GM10847 (cell line): ENCODE measurements around the gene NKAIN4.

Experiments
- POLR2A ChIP-seq: IDR thresholded peaks from 2 replicates; pipeline ENCODE4 v1.6.1; 2011; ENCODE audit not compliant: insufficient read length; ENCODE audit errors: extremely low read depth

The NKAIN4 gene

GRCh38 chr20:63291811-63292210 lies 37.5 kb upstream of the NKAIN4 start:
- no peak for TF ChIP-seq POLR2A

DNA sequence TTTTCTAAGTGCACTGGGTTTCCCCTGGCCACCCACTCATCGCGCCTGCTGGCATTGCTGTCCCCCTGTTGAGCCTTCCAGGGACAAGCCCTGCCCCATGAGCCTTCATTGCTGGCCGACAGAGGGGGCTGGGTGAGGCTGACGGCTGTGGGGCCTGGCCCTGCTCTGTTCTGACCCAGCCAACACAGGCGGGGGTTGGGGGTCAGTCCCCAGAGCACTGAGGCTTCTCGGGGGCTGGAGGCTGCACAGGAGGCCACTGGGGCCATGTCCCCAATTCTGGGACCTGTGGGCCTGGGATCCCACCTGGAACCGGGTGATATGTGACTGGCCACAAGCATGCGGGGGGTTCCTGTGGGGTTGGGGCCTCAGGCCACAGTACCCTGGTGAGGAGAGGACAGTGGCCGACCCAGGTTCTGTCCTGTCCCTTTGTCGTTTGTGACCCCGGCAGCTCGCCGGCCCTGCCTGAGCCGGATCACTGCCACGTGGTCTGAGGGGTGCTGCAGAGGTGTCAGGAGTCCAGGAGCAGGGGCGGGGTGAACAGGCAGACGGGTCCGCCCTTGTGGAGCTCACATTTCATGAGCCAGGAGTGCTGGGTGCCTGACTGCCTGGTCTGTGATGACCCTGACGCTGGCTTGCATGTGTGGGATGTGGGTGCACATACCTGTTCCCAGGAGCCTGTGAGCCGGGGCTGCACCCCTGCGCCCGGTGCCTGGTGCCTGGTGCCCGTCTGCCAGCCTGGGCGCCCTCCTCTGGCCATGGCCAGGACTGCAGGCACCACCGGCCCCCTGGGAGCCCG lies 36.6 kb upstream of the NKAIN4 start:
- TF ChIP-seq POLR2A, result no peak

DNA sequence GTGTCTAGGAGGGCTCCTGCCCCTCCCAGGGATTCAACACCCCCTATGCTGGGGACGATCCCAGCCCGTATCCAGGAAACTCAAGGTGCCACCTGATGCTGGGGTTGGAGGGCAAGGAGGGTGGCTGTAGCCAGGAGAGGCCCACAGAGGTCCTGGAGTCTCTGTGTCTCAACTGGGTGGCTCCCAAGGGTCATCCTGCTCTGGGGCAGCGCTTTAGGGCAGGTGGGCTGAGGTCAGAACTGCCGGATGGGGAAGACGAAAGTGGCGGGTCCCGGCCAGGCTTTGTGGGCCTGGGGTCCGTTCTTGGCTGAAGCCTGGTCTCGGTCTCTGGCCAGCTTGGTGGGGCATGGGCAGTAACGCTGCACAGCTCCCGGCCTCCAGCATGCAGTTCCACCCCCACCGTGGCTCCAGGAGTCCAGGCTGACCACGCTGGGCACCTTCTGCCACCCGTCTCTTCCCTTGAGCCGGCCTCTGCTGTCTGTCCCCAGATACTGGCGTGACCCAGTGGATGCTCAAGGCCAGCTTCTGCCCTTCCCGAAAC lies 35.9 kb upstream of the NKAIN4 start:
- no peak for TF ChIP-seq POLR2A

DNA sequence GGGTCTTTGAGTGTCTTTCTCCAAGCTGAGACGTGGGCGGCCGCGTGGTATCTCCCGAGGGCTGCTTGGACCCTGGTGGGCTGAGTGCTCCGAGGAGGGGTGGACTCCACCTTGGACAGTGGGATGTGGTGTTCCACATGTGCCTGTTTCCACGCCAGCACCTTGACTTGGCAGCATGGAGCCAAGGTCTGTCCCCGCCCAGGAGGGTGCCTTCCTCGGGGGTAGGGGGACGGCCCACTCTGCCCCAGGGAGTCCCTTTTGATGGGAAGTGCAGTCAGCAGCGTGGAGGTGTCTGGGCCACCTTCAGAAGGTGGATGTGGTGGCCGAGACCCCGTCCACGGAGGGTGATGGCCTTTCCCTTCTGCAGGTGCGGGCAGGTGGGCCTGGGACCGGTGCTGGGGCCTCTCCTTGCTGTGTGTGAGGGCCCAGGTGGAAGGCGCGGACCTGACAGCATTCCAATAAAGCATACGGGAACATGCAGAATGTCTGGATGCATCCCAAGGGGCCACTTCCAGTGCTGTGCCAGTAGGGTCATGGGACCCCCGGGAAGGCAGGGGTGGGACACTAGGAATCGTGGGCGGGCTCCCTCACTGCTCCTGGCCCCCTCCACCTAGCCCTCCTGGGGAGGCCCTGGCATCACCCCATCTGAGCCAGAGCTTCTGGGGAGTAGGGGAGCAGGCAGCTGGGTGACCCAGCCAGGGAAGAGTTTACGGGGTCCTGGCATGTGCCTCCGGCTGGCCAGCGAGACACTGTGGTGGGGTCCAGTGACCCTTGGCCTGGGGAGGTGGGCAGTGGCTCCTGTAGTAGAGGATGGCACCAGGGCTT lies 35.3 kb upstream of the NKAIN4 start:
- no peak for TF ChIP-seq POLR2A

DNA sequence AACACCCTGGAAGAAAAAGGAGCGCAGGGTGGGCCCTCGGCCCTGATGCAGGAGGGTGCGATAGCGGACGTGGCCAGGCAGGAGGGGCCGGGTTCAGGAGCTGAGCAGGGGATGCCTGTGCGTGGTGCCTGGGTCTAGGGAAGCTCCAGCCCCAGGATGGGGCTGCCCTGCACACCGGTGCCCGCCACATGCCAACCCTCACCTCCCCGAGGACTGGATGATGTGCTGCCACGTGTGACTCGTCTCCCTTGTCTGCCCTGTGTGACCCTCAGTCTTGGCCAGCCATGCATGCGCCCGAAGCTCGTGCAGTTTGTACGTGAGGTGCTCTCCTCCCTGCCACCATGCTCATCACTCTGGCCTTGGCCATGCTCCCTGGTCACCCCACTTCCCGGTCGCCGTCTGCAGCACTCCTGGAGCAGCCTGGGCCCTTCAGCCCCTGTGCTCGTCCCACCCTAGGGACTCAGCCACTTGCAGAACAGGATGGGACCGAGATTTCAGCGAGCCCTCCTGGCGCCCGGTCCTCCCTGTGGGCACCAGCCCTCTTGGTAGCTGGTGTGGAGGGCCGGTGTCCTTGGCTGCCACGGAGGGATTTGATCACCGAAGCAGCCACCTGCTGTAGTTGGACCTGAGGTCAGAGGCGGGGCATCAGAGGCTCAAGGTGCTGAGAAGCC lies 34.5 kb upstream of the NKAIN4 start:
- no peak for TF ChIP-seq POLR2A

GRCh38 chr20:63287697-63288580 lies 33.7 kb upstream of the NKAIN4 start:
- no peak for TF ChIP-seq POLR2A

- TF ChIP-seq POLR2A, result no peak
Observed at GRCh38 chr20:63286781-63287696, 32.8 kb upstream of the NKAIN4 start.

DNA sequence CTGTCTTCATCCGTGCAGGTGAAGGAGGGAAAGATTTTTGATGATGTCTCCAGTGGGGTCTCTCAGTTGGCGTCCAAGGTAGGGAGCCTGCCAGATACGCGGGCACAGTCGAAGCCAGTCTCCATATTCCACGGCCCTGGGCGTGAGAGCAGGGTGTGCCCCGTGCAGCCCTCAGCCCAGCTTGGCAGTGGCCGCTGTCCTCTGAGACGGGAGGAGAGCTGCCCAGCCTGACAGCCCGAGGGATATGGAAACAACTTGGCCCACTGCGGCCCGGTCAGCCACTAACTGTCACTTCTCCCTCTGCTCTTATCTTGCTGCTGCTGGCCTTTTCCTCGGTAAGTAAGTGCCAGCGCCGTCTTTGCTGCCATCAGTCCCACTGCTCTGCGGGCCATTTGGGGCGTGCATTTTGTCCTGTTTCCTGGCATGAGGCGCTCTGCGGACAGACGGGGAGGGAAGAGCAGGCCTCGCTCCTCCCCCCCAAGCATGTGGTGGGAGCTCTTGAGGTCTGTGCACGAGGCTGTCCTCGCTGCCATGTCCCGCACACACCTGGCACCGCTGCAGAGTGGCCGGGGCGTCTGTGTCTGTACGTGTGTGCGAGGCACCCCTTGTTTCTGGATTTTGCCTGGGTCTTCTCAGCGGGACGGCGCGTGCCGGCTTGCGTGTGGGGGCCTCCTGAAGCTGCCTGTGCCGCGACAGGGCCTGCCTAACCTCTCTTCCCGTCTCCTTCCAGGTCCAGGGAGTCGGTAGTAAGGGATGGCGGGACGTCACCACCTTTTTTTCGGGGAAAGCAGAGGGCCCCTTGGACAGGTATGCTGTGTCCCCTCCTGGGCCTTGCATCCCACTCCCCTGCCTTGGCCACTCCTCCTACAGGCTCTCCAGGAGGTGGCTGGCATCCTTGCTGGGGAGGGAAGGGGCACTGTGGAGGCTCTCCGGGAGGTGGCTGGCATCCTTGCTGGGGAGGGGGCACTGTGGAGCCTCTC lies 31.7 kb upstream of the NKAIN4 start:
- TF ChIP-seq POLR2A, result no peak

- TF ChIP-seq POLR2A, result no peak
Observed at GRCh38 chr20:63284981-63285524, 30.8 kb upstream of the NKAIN4 start.

- TF ChIP-seq POLR2A, result no peak
Observed at GRCh38 chr20:63284544-63284949, 30.3 kb upstream of the NKAIN4 start.

- no peak for TF ChIP-seq POLR2A
Observed at GRCh38 chr20:63284083-63284440, 29.8 kb upstream of the NKAIN4 start.

DNA sequence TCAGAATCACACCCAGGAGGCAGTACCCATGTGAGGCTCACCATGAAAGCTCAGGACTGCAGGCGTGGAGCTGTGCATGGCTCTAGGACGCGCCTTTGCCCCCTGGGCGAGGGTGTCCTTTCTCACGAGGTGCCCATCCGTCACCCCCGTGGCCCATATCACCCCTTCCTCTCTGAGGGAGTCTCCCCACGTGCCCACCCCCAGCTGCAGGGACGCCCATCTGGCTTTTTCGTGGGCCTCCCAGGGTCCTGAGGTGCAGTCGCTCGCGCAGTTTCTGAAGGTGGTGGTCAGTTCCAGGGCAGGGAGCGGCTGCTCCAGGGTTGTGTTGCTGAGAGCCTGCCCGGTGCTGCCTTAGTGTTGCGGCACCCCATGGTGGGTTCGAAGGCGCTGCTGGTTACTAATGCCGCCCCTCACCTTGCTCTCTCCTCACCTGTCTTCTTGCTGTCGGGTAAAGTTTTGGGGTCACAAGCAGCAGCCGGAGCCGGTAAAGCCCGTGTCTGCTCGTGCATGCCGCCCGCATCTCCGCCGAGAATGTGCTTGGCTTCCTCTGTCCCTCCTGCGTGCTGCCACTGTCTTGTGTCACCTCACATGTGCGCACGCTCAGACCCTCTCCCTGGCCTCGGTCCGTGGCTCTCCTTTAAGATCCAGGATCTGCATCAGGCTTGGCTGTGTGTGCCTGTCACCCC lies 29.3 kb upstream of the NKAIN4 start:
- TF ChIP-seq POLR2A, result no peak
